Activated naive CD4-positive, alpha-beta T cell treated with anti-CD3 and anti-CD28 coated beads, Interleukin-2, amount 50 U/mL, for 16 hours (primary cell): ENCODE data around the gene PEPD.
A peak's percentile ranks its signal among the peaks of the same experiment; 100 is the strongest.

Source experiments
- DNase-seq: peaks from one replicate; pipeline ENCODE4 v3.0.0-alpha.2; 2020

The PEPD gene

DNA sequence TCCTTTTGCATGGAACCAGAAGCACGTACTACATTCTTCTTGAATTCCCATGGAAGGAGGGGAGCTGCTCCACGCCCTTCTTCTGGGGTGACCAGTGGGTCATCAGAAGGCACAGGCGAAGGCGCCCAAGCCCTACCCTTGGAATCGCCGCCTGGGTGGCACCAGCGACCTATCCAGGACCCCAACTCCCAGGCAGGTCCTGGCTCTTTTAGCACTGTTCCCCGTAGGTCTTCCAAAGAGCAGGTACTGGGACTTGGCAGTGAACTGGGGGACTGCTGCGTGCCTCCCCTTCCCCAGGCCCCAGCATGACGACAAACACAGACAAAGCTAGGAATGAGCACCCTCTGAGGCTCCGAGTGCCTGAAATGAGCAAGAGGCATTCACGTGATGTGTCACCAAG is 103.1 kb downstream of the PEPD start:
- DNase-seq: no peak

DNA sequence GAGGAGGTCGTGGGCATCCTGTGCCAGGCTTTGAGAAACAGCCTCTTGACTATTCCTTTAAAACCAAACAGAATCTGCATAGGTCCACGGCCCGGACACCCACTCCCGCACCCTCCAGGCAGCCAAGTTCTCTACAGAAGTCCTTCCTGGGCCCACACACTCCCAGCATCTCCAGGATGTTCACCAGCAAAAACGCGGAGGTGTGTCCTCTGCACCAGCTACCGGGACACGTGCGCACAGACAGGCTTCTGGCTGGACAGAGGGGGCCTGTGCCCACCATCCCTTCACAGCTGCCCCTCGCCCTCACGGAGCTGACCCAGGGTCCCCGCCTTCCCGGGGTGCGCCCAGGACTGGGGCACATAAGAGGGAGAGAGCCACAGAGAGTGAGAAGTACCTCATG is 103.8 kb downstream of the PEPD start:
- no peak for DNase-seq

DNA sequence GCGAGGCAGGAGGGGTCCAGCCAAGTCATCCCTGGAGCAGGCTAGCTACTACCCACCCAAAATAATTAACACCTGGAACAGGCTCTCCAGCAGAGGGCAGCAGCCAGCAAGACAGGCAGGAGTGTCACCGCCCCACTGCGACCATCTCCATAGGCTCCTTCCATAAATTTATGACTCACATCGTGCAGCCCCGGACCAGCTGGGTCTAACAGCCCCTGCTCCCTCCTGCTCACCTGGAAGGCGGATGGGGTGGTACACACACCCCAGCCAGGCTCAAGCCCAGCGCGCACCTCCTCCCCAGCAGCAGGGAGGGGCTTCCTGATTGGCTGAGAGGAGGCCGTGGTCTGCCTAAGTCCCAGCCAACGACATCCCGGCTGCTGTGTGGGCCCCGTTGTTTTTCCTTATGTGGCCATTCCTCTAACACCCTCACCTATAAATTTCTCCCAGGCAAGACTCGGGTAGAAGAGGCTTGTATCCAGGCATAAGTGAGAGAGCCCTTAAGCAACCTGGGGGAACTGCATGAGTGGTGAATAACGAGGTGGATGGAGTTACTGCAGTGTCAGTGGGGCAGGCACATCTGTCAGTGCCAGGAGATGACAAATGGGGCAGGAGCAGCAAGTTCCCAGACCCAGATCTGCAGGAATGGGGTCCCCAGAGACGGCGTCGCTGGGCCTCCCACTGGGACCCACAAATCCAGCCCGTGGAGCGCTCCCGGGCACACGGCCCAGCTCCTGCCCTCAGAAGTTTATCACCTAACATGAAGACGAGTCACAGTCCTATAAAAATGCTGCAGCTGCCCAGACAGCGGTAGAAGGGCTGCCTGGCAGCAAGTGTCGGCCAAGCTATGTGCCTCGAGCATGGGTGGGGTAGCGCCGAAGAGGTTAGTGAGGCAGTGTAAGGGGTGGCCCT is 105.0 kb downstream of the PEPD start:
- peak; percentile 68 for DNase-seq

- DNase-seq: no peak
Observed at GRCh38 chr19:33414667-33415605, 106.7 kb downstream of the PEPD start.

GRCh38 chr19:33413868-33414666 is 107.5 kb downstream of the PEPD start:
- DNase-seq: no peak

GRCh38 chr19:33413426-33413725 is 108.2 kb downstream of the PEPD start:
- DNase-seq: no peak

GRCh38 chr19:33412601-33413425 is 108.8 kb downstream of the PEPD start:
- DNase-seq: no peak

DNA sequence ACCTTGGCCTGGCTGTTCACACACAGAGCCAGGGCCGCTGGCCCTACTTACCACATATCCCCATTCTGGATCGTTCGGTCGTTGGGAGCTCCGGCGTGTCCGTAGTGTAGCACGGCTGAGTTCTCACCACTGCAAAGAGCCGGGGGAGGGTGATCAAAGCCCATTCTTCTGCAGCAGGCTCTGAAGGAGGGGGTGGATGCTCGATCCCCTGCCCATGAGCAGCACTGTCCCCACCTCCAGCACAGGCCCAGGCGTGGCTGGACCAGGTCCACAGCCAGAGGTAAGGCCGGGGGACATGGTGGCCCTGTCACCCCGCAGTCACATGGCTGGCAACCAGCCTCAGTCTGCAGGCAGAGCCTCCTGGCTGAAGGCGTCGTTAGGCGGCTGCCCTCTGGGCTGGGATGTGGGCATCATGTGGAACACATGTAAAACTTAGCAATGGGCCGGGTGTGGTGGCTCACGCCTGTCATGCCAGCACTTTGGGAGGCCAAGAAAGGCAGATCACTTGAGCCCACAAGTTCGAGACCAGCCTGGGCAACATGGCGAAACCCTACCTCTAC is 109.9 kb downstream of the PEPD start:
- DNase-seq: no peak

DNA sequence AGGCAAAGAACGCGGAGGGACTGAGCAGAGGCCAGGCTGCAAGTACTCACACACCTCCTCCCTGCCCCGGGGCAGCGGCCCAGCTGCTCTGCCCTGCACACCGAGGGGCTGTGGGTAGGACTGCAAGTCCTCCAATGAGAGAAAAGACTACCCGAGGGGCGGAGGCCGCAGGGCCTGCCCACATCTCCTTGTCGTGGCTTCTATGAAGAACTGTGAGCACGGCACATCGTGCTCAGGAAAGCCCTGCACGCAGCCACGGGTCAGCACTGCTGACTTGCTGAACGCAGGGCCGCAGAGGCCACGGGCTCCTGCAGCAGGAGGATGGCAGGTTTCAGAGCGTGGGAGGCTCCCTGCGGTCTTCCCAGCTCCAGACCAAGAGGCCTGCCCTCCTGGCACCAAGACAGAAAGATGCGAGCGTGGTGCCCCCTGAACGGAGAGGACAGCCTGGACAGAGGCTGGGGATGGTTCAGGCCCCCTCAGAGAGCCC is 110.6 kb downstream of the PEPD start:
- DNase-seq: no peak

- no peak for DNase-seq
Observed at GRCh38 chr19:33409906-33410685, 111.5 kb downstream of the PEPD start.

DNA sequence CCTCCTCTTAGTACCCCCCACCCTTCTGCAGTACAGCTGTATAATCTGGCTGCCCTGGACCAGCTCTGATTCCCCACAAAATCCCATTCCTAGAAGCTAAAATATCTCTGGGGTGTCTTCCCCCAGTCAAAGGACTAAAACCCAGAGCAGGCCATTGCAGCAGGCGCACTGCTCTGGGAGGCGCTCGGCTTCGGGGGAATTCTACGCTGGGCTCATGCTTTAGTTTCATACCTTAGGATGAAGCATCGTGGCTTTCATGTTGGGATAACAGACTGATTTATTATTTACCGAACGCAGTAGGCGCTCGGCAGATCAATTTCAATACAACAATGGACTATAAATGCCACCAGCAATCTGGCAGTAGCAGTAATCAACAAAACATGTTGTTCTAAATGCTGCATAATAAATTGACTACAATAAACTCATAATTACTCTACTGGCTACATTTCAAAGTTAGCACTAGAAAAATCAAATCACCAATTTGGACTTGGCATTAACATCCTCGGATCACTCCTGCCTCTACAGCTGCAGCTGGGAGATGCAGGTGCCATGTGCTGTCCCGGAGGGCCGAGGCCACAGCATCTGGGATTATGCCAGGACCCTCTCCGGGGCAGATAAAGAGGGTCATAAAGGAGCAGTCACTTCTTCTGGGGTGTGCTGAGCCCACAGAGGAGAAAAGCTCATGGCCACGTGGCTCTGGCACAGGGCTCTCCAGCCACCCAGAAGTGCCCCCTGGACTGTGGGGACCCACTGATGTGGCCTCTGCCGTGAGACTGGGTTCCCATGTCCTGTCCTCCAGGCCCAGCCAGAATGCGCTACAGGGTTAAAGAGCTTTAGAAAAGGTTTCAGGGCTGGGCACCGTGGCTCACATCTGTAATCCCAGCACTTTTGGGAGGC is 112.8 kb downstream of the PEPD start:
- no peak for DNase-seq

- DNase-seq: no peak
Observed at GRCh38 chr19:33408116-33408515, 113.5 kb downstream of the PEPD start.

GRCh38 chr19:33407716-33408115 is 113.9 kb downstream of the PEPD start:
- no peak for DNase-seq

DNA sequence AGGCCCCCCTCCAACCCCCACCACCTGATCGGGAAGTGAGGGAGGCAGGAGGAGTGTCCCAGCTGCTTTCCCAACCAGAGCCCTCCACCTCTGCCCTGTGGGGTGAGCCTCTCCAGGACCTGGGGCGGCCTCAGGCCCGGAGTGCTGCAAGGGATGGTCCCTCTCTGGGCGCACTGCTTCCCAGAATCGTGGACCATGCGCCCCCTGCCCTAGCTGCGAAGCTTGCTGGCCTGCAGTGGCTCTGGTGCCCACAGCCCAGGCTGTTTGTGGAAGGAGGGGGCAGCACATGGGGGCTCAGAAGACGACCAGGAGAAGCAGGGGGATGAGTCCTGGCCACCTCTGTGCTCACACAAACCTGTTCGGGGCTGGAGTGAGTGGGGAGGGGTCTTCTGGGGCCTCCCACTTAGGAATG is 114.4 kb downstream of the PEPD start:
- DNase-seq: no peak

DNA sequence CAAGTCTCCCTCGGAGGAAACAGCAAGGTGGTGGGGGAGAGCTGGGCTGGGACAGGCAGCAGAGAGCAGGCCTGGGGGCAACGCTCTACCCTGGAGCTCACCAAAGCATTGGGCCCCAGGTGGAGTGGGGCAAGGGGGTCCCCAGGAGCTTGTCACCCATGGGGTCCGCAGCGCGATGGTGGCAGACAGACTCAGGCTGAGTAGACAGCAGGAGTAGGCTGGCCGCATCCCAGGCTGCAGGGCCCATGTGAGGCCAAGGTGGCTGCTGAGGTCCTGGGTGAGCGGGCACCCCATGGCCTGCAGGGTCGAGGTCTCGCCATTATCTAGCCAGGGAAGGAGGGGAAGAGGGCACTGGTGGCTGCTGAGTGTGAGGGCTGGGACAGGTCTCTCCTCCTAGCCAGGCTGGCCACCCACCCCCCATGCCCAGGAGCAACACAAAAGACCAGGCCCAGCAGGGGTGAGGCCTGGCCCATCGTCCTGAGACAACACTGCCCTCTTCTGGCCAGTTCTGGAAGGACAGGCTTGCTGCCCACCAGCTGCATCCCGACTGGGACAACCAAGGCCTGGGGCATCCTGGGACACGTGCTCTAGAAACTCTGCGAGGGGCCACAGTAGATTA is 115.0 kb downstream of the PEPD start:
- peak; percentile 73 for DNase-seq

DNA sequence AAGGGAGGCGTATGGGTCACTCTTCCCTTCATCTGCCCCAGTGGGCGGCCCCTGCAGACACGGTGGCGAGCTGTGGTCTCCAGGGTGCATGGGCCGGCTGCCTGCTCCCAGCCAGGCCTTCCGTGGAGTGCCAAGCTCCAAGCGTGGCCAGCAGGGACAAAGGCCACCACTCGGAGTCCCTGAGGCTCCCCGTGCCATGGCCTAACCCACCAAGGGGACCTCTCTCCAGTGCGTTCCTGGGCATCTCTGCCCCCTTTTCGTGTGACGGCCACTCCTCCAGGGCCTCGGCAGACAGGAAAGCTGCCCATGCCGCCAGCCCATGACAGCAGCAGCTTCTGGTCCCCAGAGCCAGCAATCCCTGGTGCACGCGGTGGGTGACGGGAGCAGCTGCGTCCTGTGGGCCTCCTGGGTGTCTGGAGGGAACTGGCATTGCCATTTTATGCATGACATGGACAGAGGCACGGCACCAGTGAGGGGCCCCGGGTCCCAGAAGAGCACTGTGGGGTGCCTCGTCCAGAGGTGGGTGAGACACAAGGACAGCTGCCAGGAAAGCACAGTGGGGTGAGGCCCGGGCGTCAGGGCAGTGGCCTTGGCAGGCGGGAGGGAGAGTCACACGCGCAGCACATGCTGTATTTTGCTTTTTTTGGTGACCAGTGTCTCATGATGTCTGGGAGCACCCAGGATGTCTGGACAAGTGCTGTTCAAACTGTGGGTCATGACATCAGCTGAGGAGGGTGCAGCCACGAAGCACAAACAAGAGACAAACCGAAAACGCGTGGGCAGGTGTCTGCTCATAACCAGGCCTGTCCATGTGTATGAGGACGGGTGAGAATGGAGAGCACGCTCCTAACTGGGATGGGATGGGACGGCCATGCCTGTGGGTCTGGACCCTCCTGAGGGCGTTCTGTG is 115.8 kb downstream of the PEPD start:
- no peak for DNase-seq

DNA sequence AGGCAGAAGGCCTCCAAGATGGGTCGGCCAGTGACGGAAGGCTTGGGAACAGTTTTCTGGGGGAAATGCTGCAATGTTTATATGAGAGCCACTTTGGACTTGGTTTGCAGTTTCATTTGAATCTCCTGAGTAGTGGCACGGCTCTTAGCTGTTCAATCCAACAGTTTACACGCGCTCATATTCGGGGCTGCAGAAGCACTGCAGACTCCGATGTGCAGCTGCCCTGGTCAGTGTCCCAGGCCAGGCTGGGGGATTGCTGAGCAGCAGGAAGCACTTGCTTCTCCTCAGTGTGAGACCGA is 116.4 kb downstream of the PEPD start:
- no peak for DNase-seq

DNA sequence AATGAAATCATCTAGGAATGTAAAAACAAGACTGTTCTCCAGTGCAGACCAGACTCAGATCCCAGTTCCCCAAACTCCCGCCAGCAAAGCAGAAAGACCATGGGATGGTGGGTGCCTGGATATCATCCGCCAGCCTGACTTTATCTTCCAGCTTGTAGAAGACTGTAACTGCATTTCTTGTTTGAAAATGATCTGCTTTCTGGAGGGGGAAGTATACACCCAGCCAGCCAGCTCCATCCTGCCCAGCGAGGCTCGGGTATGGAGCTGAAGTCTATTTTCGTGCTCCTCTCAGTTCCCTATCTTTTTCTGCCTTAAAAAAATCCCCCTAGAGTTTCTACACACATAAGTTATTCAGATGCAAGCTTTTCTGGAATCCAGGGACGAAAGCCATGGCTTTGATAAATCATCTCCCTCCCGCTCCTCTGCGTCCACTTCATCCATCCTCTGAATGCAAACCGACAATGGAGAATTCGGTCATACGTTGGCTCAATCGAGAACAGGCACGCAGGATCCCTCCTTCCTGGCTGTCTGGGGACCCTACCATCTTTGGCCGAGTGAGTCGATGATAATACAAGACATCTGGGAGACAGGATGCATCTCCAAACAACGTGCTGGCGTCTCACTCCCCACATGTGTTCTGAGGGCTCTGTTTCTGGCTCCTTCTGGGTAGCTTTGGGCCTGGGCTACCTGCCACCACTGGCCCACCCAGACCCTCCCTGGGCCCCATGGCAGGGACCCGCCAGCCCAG is 116.9 kb downstream of the PEPD start:
- DNase-seq: no peak
